GM15510 (cell line): ENCODE measurements around the gene REM2.

Experiments
- POLR2A ChIP-seq: IDR thresholded peaks from 3 replicates; pipeline ENCODE4 v1.6.1; 2011; ENCODE audit warnings: borderline replicate concordance; ENCODE audit not compliant: insufficient read length; ENCODE audit errors: extremely low read depth

REM2 gene

DNA sequence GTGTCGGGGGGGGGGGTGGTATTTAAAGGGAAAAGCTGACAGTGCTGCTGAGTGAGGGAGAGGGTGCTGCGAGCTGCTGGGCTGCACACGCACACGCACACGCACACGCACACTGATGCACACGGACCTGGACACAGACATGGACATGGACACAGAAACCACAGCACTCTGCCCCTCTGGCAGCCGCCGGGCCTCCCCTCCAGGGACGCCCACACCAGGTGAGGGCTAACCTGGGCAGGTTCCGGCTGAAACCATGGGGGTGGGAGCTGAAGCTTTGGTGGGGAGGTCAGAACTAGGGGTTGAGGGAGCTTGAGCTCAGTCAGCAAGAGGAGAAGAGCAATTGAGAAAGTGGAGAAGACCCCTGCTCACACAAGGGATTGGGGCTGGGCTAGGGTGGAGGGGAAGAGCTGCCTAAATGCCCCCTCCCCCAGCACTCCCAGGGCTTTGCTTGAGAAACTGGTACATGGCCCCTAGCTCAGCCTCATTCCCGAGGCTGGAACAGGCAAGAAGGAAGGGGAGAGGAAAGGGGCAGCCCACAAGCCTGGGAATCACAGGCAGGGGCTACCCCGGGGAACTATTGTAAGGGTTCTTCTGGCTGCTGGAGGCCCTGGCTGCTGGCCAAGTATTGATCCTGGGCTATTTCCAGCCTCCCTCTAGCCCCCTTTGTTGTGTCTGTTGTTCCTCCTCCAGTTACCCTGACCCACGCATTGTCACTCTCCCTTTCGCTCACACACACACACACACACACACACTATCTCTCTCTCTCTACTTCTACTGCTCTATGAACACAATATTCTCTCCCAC lies at the start of gene REM2:
REM2 (plus strand) TSS at position 50 of the 804 bp plus-strand sequence; CDS start at position 116, 66 bp downstream.
- TF ChIP-seq POLR2A, result no peak

GRCh38 chr14:22835505-22835904 lies 47.5 kb upstream of the REM2 start:
- TF ChIP-seq POLR2A, result no peak

GRCh38 chr14:22836301-22837113 lies 46.5 kb upstream of the REM2 start, which contains the start of gene MMP14:
Gene MMP14 (plus strand): TSS chr14:22836585. CDS start chr14:22836818, 233 bp downstream.
- no peak for TF ChIP-seq POLR2A

DNA sequence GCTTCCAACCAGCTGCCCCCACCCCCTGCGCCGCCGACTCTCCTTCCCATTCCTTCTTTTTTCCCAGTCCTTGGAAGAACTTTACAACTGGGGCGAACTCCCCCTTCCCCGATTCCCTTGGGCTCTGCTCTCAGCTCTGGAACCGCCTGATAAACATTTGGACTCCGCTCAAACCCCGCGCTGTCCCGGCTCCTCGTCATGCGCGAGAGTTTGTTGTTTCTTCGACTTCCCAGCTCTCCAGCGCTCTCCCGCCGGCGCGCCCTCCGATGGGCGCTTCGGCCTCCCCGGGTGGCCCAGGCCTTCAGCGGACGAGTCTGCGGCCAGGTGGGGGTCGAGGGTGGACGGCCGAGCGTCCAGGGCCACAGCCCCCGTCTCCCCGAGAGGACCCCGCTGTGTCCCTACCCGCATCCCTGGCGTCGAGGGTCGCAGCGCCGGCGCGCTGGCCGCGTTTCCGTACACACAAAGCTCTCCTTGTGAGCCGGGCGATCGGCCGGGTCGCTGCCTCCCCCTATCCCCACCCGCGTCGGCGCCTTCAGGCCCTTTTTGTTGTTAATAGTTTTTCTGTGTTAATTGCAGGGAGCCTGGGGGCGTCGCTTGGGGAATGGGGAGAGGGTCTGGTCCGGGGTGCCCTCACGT lies 45.8 kb upstream of the REM2 start:
- TF ChIP-seq POLR2A, result no peak

DNA sequence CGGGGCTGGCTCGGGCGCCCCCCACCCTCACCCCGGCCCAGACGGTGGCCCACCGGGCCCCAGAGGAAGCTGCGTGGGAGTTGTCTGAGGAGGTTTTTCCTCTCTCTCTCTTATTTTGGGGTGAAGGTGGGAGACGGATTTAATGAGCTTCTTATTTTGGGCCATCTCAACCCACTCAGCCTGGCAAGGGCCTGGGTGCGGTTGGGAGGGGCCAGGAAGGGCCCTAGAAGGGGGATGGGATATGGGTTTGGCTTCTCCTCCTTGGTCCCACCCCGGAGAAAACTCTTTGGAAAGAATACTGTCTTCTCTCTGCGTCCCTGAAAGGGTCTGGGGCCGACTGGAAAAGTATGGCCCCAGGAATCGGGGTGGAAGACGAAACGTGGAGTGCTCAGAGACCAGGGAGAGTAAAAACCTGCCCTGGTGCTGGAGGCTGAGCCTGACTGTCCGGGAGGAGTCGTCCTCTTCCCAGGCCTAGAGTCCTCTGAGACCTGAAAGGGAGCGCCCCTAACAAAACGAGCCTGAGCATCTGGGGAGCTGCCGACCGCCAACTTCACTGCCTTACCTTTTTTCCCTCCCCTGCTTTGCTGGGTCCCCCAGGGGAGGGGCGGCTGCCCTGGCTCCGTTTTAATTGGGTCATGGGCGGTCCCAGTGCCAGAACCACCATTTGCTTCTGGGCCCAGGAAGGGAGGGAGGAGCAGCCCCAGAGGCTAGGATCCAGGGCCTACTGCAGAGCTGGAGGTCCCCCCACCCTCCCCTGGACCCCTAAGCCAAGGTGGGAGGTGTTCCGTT lies 45.1 kb upstream of the REM2 start:
- TF ChIP-seq POLR2A, result no peak

GRCh38 chr14:22838631-22839041 lies 44.4 kb upstream of the REM2 start:
- no peak for TF ChIP-seq POLR2A

DNA sequence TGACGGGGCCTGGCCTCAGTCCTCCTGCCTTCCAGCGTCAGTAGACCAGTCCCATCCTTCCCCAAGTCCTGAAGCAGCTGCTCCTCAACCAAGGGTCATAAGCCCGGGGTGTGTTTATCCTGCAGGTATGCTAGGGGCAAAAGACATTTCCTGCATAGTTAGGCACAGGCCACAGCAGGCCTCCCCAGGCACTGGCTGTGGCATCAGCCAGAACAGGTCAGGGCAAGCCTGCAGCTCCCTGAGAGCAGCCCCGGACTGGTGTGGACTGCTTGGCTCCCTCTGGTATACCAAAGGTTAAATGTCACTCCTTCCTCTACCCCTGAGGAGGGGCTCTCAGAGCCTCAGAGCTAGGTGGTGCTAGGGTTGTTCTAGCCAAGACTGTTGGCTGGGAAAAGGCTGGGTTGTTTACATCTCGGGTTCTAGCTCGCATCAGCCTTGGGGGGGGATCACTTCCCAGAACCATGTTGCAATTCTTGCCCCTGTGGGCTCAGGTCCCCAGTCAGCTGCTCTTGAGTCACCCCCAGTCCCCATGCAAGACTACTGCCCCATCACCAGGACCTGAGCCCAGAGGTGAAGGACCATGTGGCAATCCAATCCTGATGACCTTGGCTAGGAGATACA lies 43.8 kb upstream of the REM2 start:
- no peak for TF ChIP-seq POLR2A

DNA sequence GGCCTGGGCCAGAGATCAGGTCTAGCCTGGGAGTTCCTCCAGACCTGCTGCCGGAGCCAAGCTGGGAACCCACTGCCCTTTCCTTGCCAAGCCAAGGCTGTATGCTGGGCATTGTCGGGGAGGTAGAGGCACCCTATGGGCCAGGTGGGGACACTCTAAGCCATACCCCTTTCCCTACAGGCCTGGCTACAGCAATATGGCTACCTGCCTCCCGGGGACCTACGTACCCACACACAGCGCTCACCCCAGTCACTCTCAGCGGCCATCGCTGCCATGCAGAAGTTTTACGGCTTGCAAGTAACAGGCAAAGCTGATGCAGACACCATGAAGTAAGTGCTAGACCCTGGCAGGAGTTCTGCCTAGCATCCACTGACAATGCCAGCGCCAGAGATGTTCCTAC lies 41.7 kb upstream of the REM2 start:
- TF ChIP-seq POLR2A, result no peak

DNA sequence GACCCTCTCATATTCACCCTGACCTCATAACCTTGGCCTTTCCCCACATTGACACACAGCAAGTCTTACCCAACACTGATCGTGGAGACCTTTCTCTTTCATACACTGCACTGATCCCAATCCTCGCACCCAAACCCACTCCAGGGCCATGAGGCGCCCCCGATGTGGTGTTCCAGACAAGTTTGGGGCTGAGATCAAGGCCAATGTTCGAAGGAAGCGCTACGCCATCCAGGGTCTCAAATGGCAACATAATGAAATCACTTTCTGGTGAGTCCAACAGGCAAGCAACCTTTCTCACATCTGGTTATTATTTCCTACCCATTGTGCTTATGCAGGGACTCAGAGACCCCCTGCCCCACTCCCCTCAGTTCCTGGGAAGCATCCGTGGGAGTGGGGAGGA lies 41.3 kb upstream of the REM2 start:
- TF ChIP-seq POLR2A, result no peak

DNA sequence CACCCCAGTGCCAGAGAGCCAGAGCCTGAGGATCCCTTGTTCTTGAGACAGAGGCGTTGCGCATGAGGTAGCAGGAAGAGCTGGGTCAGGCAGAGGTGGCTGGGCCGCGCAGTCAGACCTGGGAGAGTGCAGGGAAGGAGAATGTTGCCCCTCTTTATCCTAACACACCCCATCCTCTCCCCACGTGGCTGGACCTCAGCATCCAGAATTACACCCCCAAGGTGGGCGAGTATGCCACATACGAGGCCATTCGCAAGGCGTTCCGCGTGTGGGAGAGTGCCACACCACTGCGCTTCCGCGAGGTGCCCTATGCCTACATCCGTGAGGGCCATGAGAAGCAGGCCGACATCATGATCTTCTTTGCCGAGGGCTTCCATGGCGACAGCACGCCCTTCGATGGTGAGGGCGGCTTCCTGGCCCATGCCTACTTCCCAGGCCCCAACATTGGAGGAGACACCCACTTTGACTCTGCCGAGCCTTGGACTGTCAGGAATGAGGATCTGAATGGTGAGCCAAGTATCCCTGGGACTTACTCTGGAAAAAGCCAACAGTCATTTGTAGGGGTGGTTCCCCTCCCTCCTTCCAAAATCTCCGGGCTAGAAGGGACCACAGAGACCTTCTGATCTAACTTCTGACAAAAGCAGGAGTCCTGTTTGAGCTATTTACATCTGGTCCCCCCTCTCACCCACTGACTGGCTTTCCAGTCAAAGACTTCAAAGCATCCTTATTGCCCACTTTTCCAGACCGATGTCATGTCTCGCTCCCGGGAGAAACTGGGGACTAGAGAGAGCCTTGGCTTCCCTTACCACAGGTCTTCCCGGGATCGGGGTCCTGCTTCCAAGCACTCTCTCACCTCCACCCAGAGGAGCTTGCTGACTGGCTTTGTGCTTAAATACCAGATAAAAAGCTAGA lies 40.6 kb upstream of the REM2 start:
- no peak for TF ChIP-seq POLR2A

DNA sequence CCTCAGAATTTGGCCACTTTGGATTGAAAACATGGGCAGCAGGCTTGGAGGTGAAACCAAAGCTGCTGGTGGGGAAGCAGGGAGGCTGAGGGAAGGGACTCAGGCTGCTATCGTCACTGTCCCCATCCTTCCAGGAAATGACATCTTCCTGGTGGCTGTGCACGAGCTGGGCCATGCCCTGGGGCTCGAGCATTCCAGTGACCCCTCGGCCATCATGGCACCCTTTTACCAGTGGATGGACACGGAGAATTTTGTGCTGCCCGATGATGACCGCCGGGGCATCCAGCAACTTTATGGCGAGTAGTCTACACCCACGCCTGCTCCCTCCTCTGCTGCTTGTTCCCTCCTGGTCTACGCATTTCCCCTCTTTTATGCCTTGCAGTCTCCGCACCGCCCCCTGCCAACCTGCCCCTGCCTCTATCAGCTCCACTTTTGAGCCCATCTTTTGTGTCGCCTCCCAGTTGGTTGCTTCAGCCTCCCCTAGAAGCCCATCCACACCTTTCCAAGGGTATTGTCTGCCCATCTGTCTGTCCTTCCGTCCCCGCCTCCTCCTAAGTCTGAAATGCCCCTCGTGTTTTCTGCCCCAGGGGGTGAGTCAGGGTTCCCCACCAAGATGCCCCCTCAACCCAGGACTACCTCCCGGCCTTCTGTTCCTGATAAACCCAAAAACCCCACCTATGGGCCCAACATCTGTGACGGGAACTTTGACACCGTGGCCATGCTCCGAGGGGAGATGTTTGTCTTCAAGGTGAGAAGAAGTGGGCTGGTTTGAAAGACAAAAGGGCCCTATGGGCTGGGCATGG lies 39.7 kb upstream of the REM2 start:
- TF ChIP-seq POLR2A, result no peak
